Activated CD8-positive, alpha-beta T cell treated with anti-CD3 and anti-CD28 coated beads, Interleukin-2, amount 10 ng/mL, durations not matched to agents 7 days and 5 days (primary cell): ENCODE results near the gene CRIP3. TPM values are rescaled to one million over a fixed set of nuclear protein-coding genes. Genes with fewer than 3 reads are reported as not detected.
"Not testable (repeated sequence)": the region's sequence is repeated elsewhere in the genome, so short reads cannot be mapped to it uniquely, and the experiment has no call there.

Experiments used
- ATAC-seq: fragments of 150-1000 bp; cut with Tn5 transposase; one replicate; pipeline ENCODE4 v1.10.0; 2021; ENCODE audit warnings: moderate library complexity
- CTCF ChIA-PET: fragments of 350-600 bp; sonication (Branson Sonifier 250); formaldehyde crosslinking; loops from one replicate; lab custom pipeline; 2021; ENCODE audit warnings: antibody characterized with exemption; lab: Charles Lee
- POLR2A ChIA-PET: fragments of 350-600 bp; sonication (Branson Sonifier 250); formaldehyde crosslinking; loops from one replicate; lab custom pipeline; 2021; ENCODE audit warnings: antibody characterized with exemption; lab: Charles Lee
- DNase-seq: peaks from one replicate; pipeline ENCODE4 v3.0.0-alpha.2; 2020
- H3K27ac Mint-ChIP-seq: one replicate; pipeline ENCODE4 v1.8.0; 2021; ENCODE audit warnings: mild to moderate bottlenecking, mixed read lengths
- H3K27me3 Mint-ChIP-seq: one replicate; pipeline ENCODE4 v1.8.0; 2021; ENCODE audit warnings: low read depth, mixed read lengths
- H3K36me3 Mint-ChIP-seq: one replicate; pipeline ENCODE4 v1.8.0; 2021; ENCODE audit warnings: low read depth, mixed read lengths
- H3K4me1 Mint-ChIP-seq: one replicate; pipeline ENCODE4 v1.8.0; 2021; ENCODE audit warnings: low read depth, mixed read lengths
- H3K4me3 Mint-ChIP-seq: one replicate; pipeline ENCODE4 v1.8.0; 2021; ENCODE audit warnings: mild to moderate bottlenecking, mixed read lengths
- H3K9me3 Mint-ChIP-seq: one replicate; pipeline ENCODE4 v1.8.0; 2022; ENCODE audit warnings: mixed read lengths; ENCODE audit not compliant: insufficient read depth
- total RNA-seq, 2 experiments: library from RNA; stranded (reverse); gene quantifications; one replicate each; pipeline ENCODE4 v1.2.3, GENCODE V29; 2021

Gene CRIP3
- total RNA-seq, 2 experiments from 2014 or later, result not detected

- Mint-ChIP-seq H3K27me3 (peaks cover 10% of the 10 kb centered on the region), H3K4me3 (no peak overlapping the region), H3K4me1 (peaks cover 10% of the 10 kb centered on the region), H3K9me3 (no peaks in the 10 kb centered on the region), H3K27ac (no peak overlapping the region), H3K36me3 (no peaks in the 10 kb centered on the region)
- CTCF ChIA-PET, result no interaction called here
- DNase-seq (no peak), ATAC-seq (no peak)
- POLR2A ChIA-PET, result no interaction called here
Measured at GRCh38 chr6:43304882-43305281, 3.7 kb downstream of the CRIP3 start.

- H3K27me3 Mint-ChIP-seq, result peaks cover 10% of the 10 kb centered on the region
- ChIA-PET POLR2A (no interaction called here), CTCF (no interaction called here)
- H3K4me1 Mint-ChIP-seq, result peaks cover 10% of the 10 kb centered on the region
- no peak overlapping the region for H3K4me3 Mint-ChIP-seq
- no peak for DNase-seq
- H3K27ac Mint-ChIP-seq, result no peak overlapping the region
- no peaks in the 10 kb centered on the region for H3K36me3 Mint-ChIP-seq
- no peak for ATAC-seq
- no peaks in the 10 kb centered on the region for H3K9me3 Mint-ChIP-seq
Measured at GRCh38 chr6:43304361-43304760, 4.3 kb downstream of the CRIP3 start.

GRCh38 chr6:43303751-43304331, 4.8 kb downstream of the CRIP3 start:
- Mint-ChIP-seq H3K9me3 (no peaks in the 10 kb centered on the region), H3K27me3 (peaks cover 5% of the 10 kb centered on the region)

GRCh38 chr6:43303006-43303405, 5.6 kb downstream of the CRIP3 start:
- DNase-seq, H3K4me1 Mint-ChIP-seq, H3K9me3 Mint-ChIP-seq, H3K4me3 Mint-ChIP-seq, ATAC-seq, H3K27me3 Mint-ChIP-seq, CTCF ChIA-PET, H3K27ac Mint-ChIP-seq, H3K36me3 Mint-ChIP-seq, POLR2A ChIA-PET: not testable (repeated sequence)

More at GRCh38 chr6:43303751-43304331, 4.8 kb downstream of the CRIP3 start:
- DNase-seq (no peak), ATAC-seq (no peak)
- no peaks in the 10 kb centered on the region for H3K36me3 Mint-ChIP-seq
- peaks cover 6% of the 10 kb centered on the region for H3K4me1 Mint-ChIP-seq
- no peak overlapping the region for H3K27ac Mint-ChIP-seq
- ChIA-PET CTCF (no interaction called here), POLR2A (no interaction called here)
- no peak overlapping the region for H3K4me3 Mint-ChIP-seq

GRCh38 chr6:43302126-43302525, 6.5 kb downstream of the CRIP3 start:
- H3K27me3 Mint-ChIP-seq, result peaks cover 7% of the 10 kb centered on the region
- no peak for DNase-seq
- ATAC-seq, result no peak
- POLR2A ChIA-PET, result no interaction called here
- H3K27ac Mint-ChIP-seq, result no peak overlapping the region
- H3K4me1 Mint-ChIP-seq, result no peaks in the 10 kb centered on the region
- no peaks in the 10 kb centered on the region for H3K36me3 Mint-ChIP-seq
- H3K4me3 Mint-ChIP-seq, result no peak overlapping the region
- H3K9me3 Mint-ChIP-seq, result no peaks in the 10 kb centered on the region
- CTCF ChIA-PET, result no interaction called here

- ChIA-PET CTCF (no interaction called here), POLR2A (no interaction called here)
- no peaks in the 10 kb centered on the region for H3K9me3 Mint-ChIP-seq
- DNase-seq, result no peak
- no peaks in the 10 kb centered on the region for H3K4me1 Mint-ChIP-seq
- peaks cover 14% of the 10 kb centered on the region for H3K27me3 Mint-ChIP-seq
- H3K27ac Mint-ChIP-seq, result no peak overlapping the region
- no peak for ATAC-seq
- H3K4me3 Mint-ChIP-seq, result no peak overlapping the region
- no peaks in the 10 kb centered on the region for H3K36me3 Mint-ChIP-seq
Measured at GRCh38 chr6:43301081-43301870, 7.3 kb downstream of the CRIP3 start.

GRCh38 chr6:43299338-43300293, 9.0 kb downstream of the CRIP3 start:
- Mint-ChIP-seq H3K27me3 (peaks cover 14% of the 10 kb centered on the region), H3K27ac (no peak overlapping the region), H3K4me3 (no peak overlapping the region), H3K9me3 (no peaks in the 10 kb centered on the region), H3K36me3 (no peaks in the 10 kb centered on the region), H3K4me1 (no peaks in the 10 kb centered on the region)
- DNase-seq (no peak), ATAC-seq (no peak)
- CTCF ChIA-PET, result no interaction called here
- POLR2A ChIA-PET, result no interaction called here

- Mint-ChIP-seq H3K27me3 (peaks cover 14% of the 10 kb centered on the region), H3K4me3 (no peak overlapping the region), H3K36me3 (no peaks in the 10 kb centered on the region), H3K9me3 (no peaks in the 10 kb centered on the region), H3K4me1 (no peaks in the 10 kb centered on the region), H3K27ac (no peak overlapping the region)
- CTCF ChIA-PET, result no interaction called here
- ATAC-seq (no peak), DNase-seq (no peak)
- POLR2A ChIA-PET, result no interaction called here
Measured at GRCh38 chr6:43298565-43299337, 9.9 kb downstream of the CRIP3 start.

GRCh38 chr6:43297644-43298564, 10.7 kb downstream of the CRIP3 start, which contains the start of gene SLC22A7:
TSS of gene SLC22A7 (plus strand) at chr6:43298260. CDS start at chr6:43298359, 99 bp downstream.
- no peaks in the 10 kb centered on the region for H3K4me1 Mint-ChIP-seq
- DNase-seq, result no peak
- ChIA-PET POLR2A (interaction anchor here (1.2 kb wide), 1 partner anchor 205 kb away, joined by 3 read pairs; no protein-coding TSS in a partner anchor), CTCF (interaction anchor here (1.1 to 2.5 kb wide), 3 partner anchors 10 to 154 kb away, joined by 3 to 14 read pairs (median 3); partner anchors contain the start of gene CRIP3)
- no peak within 1 kb of the TSS for H3K27ac Mint-ChIP-seq
- no peaks in the 10 kb centered on the region for H3K36me3 Mint-ChIP-seq
- H3K27me3 Mint-ChIP-seq, result peaks cover 14% of the 10 kb centered on the region
- no peak for ATAC-seq
- no peak within 1 kb of the TSS for H3K4me3 Mint-ChIP-seq
- no peaks in the 10 kb centered on the region for H3K9me3 Mint-ChIP-seq

- Mint-ChIP-seq H3K4me1 (no peaks in the 10 kb centered on the region), H3K4me3 (no peak overlapping the region), H3K27me3 (peaks cover 18% of the 10 kb centered on the region), H3K9me3 (no peaks in the 10 kb centered on the region), H3K27ac (no peak overlapping the region), H3K36me3 (no peaks in the 10 kb centered on the region)
- ChIA-PET CTCF (interaction anchor here (0.9 to 2.5 kb wide), 4 partner anchors 11 to 153 kb away, joined by 3 to 14 read pairs (median 3); partner anchors contain the start of gene CRIP3), POLR2A (interaction anchor here (1.2 kb wide), 1 partner anchor 206 kb away, joined by 3 read pairs; no protein-coding TSS in a partner anchor)
- DNase-seq, result no peak
- ATAC-seq, result no peak
Measured at GRCh38 chr6:43296780-43297497, 11.7 kb downstream of the CRIP3 start.
